Neutrophil (primary cell): ENCODE measurements around the gene PLD1.
"Not testable (repeated sequence)": the region's sequence is repeated elsewhere in the genome, so short reads cannot be mapped to it uniquely, and the experiment has no call there.

Experiments
- H3K27ac ChIP-seq: fragments of 200-600 bp; sonication (generic); 2 replicates; pipeline ENCODE4 v1.5.1; 2016; ENCODE audit warnings: mild to moderate bottlenecking, moderate library complexity
- H3K27me3 ChIP-seq: fragments of 200-600 bp; sonication (generic); 2 replicates; pipeline ENCODE4 v1.6.0; 2016; ENCODE audit warnings: mild to moderate bottlenecking
- H3K36me3 ChIP-seq: fragments of 200-600 bp; sonication (generic); 2 replicates; pipeline ENCODE4 v1.5.1; 2017
- H3K4me1 ChIP-seq, 2 experiments: fragments of 200-600 bp in 1 of 2; sonication (generic) in 1 of 2; 1 replicate in 1 of 2; 2 replicates in 1 of 2; pipeline versions ENCODE4 v1.5.1 to v1.6.1; 2013 to 2016; ENCODE audit warnings: low read depth in 1 of 2, low read length in 1 of 2, mild to moderate bottlenecking in 1 of 2, moderate library complexity in 1 of 2; ENCODE audit not compliant: control insufficient read depth in 1 of 2, insufficient read depth in 1 of 2
- H3K4me3 ChIP-seq, 2 experiments: fragments of 200-600 bp in 1 of 2; sonication (generic) in 1 of 2; 1 replicate in 1 of 2; 2 replicates in 1 of 2; pipeline ENCODE4 v1.5.1; 2013 to 2016; ENCODE audit warnings: low read depth in 1 of 2, low read length in 1 of 2, mild to moderate bottlenecking in 1 of 2, moderate library complexity in 1 of 2
- H3K9me3 ChIP-seq: fragments of 200-600 bp; sonication (generic); 2 replicates; pipeline ENCODE4 v1.5.1; 2016
- TF ChIP-seq, protein P1 (sequence below): fragments of 200-600 bp; sonication (generic); IDR thresholded peaks from 2 replicates; pipeline ENCODE4 v1.5.1; 2016; ENCODE audit warnings: antibody characterized with exemption

The PLD1 gene

DNA sequence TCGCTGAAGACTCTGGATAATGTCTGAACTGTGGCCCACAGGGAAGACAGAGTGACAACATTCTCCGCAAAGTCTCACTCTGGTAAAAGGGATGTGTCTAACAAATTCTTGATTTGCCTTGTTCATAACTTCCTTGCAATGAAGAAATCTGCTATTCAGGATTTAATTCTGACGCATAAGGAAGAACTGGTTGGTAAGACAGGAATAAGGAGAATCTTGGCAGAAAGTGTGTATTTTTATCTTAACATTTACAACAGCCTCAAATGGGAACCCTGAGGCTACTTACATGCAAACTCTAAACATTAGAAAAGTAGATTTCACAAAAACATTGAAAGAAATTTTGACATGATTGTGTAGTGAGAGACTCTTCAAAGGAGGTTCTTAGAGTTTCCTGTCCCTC, 10.8 kb upstream of the PLD1 start:
- Histone ChIP-seq H3K36me3 (no peaks in the 10 kb centered on the region), H3K9me3 (no peaks in the 10 kb centered on the region), H3K4me1 (peaks cover 39 to 44% of the 10 kb centered on the region in 2 experiments), H3K27ac (no peak overlapping the region), H3K4me3 (no peak overlapping the region), H3K27me3 (no peaks in the 10 kb centered on the region)
- TF ChIP-seq, protein P1, sequence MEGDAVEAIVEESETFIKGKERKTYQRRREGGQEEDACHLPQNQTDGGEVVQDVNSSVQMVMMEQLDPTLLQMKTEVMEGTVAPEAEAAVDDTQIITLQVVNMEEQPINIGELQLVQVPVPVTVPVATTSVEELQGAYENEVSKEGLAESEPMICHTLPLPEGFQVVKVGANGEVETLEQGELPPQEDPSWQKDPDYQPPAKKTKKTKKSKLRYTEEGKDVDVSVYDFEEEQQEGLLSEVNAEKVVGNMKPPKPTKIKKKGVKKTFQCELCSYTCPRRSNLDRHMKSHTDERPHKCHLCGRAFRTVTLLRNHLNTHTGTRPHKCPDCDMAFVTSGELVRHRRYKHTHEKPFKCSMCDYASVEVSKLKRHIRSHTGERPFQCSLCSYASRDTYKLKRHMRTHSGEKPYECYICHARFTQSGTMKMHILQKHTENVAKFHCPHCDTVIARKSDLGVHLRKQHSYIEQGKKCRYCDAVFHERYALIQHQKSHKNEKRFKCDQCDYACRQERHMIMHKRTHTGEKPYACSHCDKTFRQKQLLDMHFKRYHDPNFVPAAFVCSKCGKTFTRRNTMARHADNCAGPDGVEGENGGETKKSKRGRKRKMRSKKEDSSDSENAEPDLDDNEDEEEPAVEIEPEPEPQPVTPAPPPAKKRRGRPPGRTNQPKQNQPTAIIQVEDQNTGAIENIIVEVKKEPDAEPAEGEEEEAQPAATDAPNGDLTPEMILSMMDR = no peak

DNA sequence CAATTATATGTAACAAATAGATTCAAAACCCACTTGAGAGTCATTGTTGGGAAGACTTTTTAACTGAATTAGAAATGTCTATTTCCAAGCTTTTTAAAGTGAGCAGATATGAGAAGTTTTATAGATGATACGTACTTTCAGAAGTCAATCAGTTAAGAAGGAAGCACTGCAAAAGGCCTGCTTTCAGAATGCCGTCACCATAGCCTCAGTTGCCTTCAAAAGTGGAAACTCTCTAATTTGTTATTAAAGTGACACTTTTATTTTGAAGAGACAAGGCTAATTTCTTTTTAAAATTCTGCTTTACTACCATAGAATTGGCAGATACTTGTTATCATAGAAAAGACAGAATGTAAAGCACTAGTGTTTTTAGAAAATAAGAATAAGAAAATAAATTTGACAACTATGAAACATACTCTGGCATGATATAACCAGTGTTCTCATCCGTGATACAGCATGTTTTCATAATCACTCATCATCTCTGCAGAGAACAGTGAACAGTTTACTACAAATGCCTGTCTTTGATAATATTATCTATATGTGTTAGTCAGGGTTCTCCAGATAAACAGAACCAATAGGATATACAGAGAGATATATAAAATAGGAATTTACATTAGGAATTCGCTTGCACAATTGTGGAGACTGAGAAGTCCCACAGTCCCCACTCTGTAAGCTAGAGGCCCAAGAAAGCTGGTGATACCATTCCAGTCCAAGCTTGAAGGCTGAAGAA, 7.0 kb upstream of the PLD1 start:
- H3K4me1 ChIP-seq = peaks cover 36 to 39% of the 10 kb centered on the region in 2 experiments
- TF ChIP-seq, protein P1 = no peak
- H3K9me3 ChIP-seq = no peaks in the 10 kb centered on the region
- H3K27me3 ChIP-seq = no peaks in the 10 kb centered on the region
- no peak overlapping the region for H3K4me3 ChIP-seq
- H3K36me3 ChIP-seq = no peaks in the 10 kb centered on the region
- H3K27ac ChIP-seq = no peak overlapping the region

DNA sequence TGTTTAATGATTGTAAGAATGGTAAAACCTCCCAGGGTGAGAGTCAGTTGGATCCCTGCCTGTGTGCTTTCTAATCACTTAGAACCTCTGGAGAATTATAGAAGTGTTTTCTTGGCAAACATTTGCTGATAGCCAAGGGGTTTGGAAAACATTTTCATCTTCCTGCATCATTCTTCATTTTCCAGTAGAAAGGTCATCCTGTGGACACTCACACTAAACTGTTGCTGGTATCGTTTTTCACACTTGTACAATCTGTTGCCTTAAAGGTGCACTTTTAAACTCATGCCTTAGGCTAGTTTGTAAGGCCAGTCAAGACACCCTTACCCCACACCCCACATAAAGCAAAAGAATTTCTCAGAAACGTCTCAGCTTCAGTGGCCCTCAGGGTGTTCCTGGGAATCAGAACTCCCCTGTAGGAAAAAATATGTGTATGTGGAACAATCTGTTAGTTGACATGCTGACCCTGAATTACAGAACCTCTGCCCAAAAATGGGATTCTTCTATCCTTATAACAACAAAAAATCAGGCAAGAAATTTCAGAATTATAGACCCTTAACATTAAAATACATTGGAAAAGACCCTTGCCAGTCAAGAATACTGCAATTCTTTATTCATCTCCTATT, 5.8 kb upstream of the PLD1 start:
- H3K36me3 ChIP-seq = no peaks in the 10 kb centered on the region
- no peak overlapping the region for H3K4me3 ChIP-seq
- no peaks in the 10 kb centered on the region for H3K9me3 ChIP-seq
- no peaks in the 10 kb centered on the region for H3K27me3 ChIP-seq
- H3K4me1 ChIP-seq = peaks cover 36 to 40% of the 10 kb centered on the region in 2 experiments
- no peak overlapping the region for H3K27ac ChIP-seq
- TF ChIP-seq, protein P1 = no peak

DNA sequence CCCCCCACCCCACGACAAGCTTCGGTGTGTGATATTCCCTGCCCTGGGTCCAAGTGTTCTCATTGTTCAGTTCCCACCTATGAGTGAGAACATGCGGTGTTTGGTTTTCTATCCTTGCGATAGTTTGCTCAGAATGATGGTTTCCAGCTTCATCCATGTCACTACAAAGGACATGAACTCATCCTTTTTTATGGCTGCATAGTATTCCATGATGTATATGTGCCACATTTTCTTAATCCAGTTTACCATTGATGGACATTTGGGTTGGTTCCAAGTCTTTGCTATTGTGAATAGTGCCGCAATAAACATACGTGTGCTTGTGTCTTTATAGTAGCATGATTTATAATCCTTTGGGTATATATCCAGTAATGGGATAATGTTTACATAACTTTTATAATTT, 4.4 kb upstream of the PLD1 start:
- not testable (repeated sequence) for H3K36me3 ChIP-seq, H3K4me3 ChIP-seq, H3K9me3 ChIP-seq, H3K27me3 ChIP-seq
- peak overlapping the region; percentile 91 for H3K27ac ChIP-seq
- H3K4me1 ChIP-seq = peaks cover 40 to 47% of the 10 kb centered on the region in 2 experiments

DNA sequence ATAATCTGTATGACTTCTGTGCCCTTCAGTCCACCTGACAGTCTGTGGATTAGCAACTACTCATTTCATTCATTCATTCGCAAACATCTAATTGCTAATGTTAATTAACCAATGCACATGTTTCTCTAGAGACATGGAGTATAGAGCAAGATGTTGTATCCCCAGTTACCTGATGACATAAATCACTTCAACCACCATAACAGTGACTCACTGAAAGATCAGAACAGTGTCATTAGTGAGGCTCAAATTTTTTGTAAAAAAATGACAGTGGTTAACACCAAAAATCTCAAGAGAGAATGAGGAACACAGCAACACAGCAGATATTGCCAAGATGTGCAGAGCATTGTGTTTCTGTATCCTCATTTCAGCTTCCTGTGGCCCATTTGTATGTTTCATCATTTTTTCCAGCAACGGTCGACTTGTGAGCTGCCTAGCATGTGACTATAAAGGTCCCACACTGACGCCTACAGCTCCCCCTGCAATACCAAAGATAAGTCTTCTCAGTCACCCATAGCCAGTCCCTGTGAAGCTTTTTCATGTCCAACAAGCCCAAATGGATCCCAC, 3.7 kb upstream of the PLD1 start:
- Histone ChIP-seq H3K27ac (peak overlapping the region; percentile 91), H3K4me3 (no peak overlapping the region), H3K9me3 (no peaks in the 10 kb centered on the region), H3K36me3 (no peaks in the 10 kb centered on the region), H3K4me1 (peaks cover 45 to 54% of the 10 kb centered on the region in 2 experiments), H3K27me3 (no peaks in the 10 kb centered on the region)
- TF ChIP-seq, protein P1 = no peak
